Loucy (cell line): ENCODE data around the gene CENPN.

Experiments used
- H2AFZ ChIP-seq: fragments of 200-600 bp; sonication (generic); 2 replicates; pipeline ENCODE4 v1.6.0; 2016; ENCODE audit warnings: antibody characterized with exemption, mild to moderate bottlenecking, low read length, moderate library complexity
- H3F3A ChIP-seq: fragments of 200-600 bp; 2 replicates; pipeline ENCODE4 v1.6.0; 2016; ENCODE audit warnings: antibody characterized with exemption, low read depth, mild to moderate bottlenecking
- H3K27me3 ChIP-seq: fragments of 200-600 bp; sonication (generic); 2 replicates; pipeline ENCODE4 v1.6.1; 2014; ENCODE audit warnings: low read length, mild to moderate bottlenecking; ENCODE audit not compliant: insufficient read depth, poor library complexity, severe bottlenecking
- H3K36me3 ChIP-seq: fragments of 200-600 bp; sonication (generic); 2 replicates; pipeline ENCODE4 v1.6.1; 2016; ENCODE audit warnings: low read length; ENCODE audit not compliant: insufficient read depth
- H3K4me1 ChIP-seq: fragments of 200-600 bp; sonication (generic); 2 replicates; pipeline ENCODE4 v1.5.1; 2014; ENCODE audit warnings: low read length, mild to moderate bottlenecking; ENCODE audit not compliant: insufficient read depth, poor library complexity, severe bottlenecking
- H3K4me2 ChIP-seq: fragments of 200-600 bp; sonication (generic); 2 replicates; pipeline ENCODE4 v1.6.0; 2014; ENCODE audit warnings: antibody characterized with exemption, low read length, low read depth, mild to moderate bottlenecking; ENCODE audit not compliant: poor library complexity, severe bottlenecking
- H3K4me3 ChIP-seq: fragments of 200-600 bp; sonication (generic); 2 replicates; pipeline ENCODE4 v1.5.1; 2014; ENCODE audit warnings: low read length, mild to moderate bottlenecking, mixed read lengths; ENCODE audit not compliant: poor library complexity, severe bottlenecking
- H3K79me2 ChIP-seq: fragments of 200-600 bp; sonication (generic); 2 replicates; pipeline ENCODE4 v1.6.1; 2014; ENCODE audit warnings: low read length; ENCODE audit not compliant: insufficient read depth
- H3K9ac ChIP-seq: fragments of 200-600 bp; sonication (generic); 2 replicates; pipeline ENCODE4 v1.6.0; 2014; ENCODE audit warnings: mild to moderate bottlenecking, low read depth, low read length, moderate library complexity; ENCODE audit not compliant: poor library complexity, severe bottlenecking
- H3K9me2 ChIP-seq: fragments of 200-600 bp; sonication (generic); replicated peaks from 2 replicates; pipeline ENCODE4 v1.6.1; 2016; ENCODE audit warnings: low read depth, low read length, mixed read lengths
- H3K9me3 ChIP-seq: fragments of 200-600 bp; sonication (generic); 2 replicates; pipeline ENCODE4 v1.6.1; 2014; ENCODE audit warnings: mild to moderate bottlenecking, antibody characterized with exemption, low read length, low read depth; ENCODE audit not compliant: insufficient read depth
- H4K20me1 ChIP-seq: fragments of 200-600 bp; sonication (generic); 2 replicates; pipeline ENCODE4 v1.6.0; 2014; ENCODE audit warnings: antibody characterized with exemption, low read length, mild to moderate bottlenecking; ENCODE audit not compliant: insufficient read depth, poor library complexity, severe bottlenecking
- EZH2phosphoT487 ChIP-seq: fragments of 200-600 bp; IDR thresholded peaks from 2 replicates; pipeline ENCODE4 v1.6.1; 2018; ENCODE audit warnings: antibody characterized with exemption, mild to moderate bottlenecking, moderate library complexity, borderline replicate concordance
- TF ChIP-seq, protein P1 (sequence below): fragments of 200-600 bp; sonication (generic); conservative IDR thresholded peaks from 2 replicates; pipeline ENCODE4 v1.5.1; 2014; ENCODE audit warnings: mild to moderate bottlenecking, antibody characterized with exemption, low read length

The CENPN gene

DNA sequence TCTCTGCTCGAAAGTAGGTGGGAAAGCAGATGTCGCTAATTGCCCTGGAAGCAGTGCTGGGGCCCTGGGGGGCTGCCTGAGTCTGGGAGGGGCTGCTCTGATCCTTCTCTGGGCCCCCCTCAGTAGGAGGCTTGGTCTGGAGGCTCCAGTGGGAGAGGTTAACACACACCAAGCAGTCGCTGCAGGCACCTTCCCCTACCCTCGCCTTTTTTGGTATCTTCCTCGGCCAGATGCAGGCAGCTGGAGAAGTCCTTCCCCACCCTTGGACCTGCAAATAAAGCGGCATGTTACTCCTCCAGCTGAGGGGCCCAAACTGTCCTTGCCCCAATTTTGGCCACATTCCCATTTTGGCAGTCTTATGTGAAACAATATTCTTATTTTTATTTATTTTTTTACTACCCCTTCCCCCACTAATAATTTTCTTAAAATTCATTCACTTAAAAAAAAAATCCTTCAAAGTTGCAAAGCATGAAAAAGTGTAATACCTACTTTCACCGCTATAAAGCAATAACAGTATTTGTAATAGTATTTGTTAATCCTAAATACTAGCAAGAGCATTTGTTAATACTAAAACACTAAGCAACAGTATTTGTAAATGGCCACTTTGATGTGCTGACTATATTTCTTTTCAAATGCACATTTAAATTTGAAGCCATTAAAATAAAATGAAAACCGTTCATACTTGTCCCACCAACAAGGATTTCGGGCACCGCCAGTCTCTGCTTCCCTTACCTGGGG is 55.0 kb downstream of the CENPN start:
- H3K36me3 ChIP-seq: no peaks in the 10 kb centered on the region
- no peak overlapping the region for H3K4me2 ChIP-seq
- H3K79me2 ChIP-seq: no peaks in the 10 kb centered on the region
- peaks cover 5% of the 10 kb centered on the region for H3K4me1 ChIP-seq
- H3F3A ChIP-seq: no peaks in the 10 kb centered on the region
- H3K9me3 ChIP-seq: no peaks in the 10 kb centered on the region
- TF ChIP-seq, protein P1, sequence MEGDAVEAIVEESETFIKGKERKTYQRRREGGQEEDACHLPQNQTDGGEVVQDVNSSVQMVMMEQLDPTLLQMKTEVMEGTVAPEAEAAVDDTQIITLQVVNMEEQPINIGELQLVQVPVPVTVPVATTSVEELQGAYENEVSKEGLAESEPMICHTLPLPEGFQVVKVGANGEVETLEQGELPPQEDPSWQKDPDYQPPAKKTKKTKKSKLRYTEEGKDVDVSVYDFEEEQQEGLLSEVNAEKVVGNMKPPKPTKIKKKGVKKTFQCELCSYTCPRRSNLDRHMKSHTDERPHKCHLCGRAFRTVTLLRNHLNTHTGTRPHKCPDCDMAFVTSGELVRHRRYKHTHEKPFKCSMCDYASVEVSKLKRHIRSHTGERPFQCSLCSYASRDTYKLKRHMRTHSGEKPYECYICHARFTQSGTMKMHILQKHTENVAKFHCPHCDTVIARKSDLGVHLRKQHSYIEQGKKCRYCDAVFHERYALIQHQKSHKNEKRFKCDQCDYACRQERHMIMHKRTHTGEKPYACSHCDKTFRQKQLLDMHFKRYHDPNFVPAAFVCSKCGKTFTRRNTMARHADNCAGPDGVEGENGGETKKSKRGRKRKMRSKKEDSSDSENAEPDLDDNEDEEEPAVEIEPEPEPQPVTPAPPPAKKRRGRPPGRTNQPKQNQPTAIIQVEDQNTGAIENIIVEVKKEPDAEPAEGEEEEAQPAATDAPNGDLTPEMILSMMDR: no peak
- no peak overlapping the region for H3K9ac ChIP-seq
- no peak overlapping the region for H2AFZ ChIP-seq
- H3K9me2 ChIP-seq: no peaks in the 10 kb centered on the region
- H3K27me3 ChIP-seq: no peaks in the 10 kb centered on the region
- no peak overlapping the region for H3K4me3 ChIP-seq
- no peaks in the 10 kb centered on the region for H4K20me1 ChIP-seq

DNA sequence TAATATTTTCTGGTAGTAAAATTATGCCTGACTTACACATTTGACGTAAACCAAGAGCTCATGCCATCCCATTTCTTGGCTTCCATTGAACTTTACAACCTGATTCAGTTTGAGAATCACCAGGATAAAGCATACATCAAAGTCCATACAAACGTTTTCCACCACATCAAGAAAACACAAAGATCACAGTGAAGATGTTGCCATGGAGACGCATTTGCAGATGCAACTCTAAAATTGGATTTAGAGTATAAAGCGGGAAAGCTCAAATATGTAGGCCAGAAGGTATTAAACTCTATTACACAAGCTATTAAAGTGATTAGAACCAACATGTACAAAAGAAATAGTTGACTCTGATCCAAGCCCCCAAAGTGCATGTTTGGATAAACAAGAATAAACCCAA is 59.7 kb downstream of the CENPN start:
- Histone ChIP-seq H3F3A (no peaks in the 10 kb centered on the region), H3K27me3 (no peaks in the 10 kb centered on the region), H3K79me2 (no peaks in the 10 kb centered on the region), H4K20me1 (no peaks in the 10 kb centered on the region), H3K9ac (no peak overlapping the region), H3K36me3 (no peaks in the 10 kb centered on the region), H3K4me1 (peaks cover 6% of the 10 kb centered on the region), H3K4me3 (no peak overlapping the region), H2AFZ (no peak overlapping the region), H3K9me2 (no peaks in the 10 kb centered on the region), H3K9me3 (no peaks in the 10 kb centered on the region), H3K4me2 (no peak overlapping the region)
- TF ChIP-seq, protein P1: no peak
- no peak for TF ChIP-seq EZH2phosphoT487

DNA sequence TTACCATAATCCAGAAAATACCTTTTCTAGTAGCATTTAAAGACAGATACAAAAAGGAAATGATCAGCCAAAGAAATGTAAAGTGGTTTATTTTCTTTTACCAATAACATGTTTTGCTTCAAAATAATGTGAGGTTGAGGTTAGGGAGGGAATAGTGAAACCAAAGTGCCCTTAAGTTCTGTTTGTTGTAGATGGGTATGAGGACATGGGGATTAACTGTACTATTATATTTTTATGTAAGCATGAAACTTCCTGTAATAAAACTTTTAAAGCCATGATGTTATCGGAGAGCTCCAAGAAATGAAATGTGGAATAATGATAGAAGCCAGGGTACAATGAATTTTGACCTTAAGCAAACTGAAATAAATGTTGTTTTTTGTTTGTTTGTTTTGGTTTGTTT is 60.2 kb downstream of the CENPN start:
- Histone ChIP-seq H4K20me1 (no peaks in the 10 kb centered on the region), H3K9me2 (no peaks in the 10 kb centered on the region), H3K27me3 (no peaks in the 10 kb centered on the region), H3K4me3 (no peak overlapping the region), H2AFZ (no peak overlapping the region), H3K9ac (no peak overlapping the region), H3K36me3 (no peaks in the 10 kb centered on the region), H3K79me2 (no peaks in the 10 kb centered on the region), H3K4me2 (no peak overlapping the region), H3F3A (no peaks in the 10 kb centered on the region), H3K9me3 (no peaks in the 10 kb centered on the region), H3K4me1 (peaks cover 6% of the 10 kb centered on the region)
- TF ChIP-seq EZH2phosphoT487: no peak
- TF ChIP-seq, protein P1: no peak
